HepG2 (cell line): Measurements from ENCODE around the gene ARL6IP4. TPM values are rescaled to one million over a fixed set of nuclear protein-coding genes. Genes with fewer than 3 reads are reported as not detected.
A peak's percentile ranks its signal among the peaks of the same experiment; 100 is the strongest.

Experiments used
- HHEX ChIP-seq: IDR thresholded peaks from 2 replicates; pipeline ENCODE4 v1.6.1; 2016; ENCODE audit warnings: control low read depth
- KLF12 ChIP-seq: sonication (generic); formaldehyde crosslinking; IDR thresholded peaks from 2 replicates; pipeline ENCODE4 v1.4.0; 2020; ENCODE audit warnings: missing genetic modification reagents, borderline replicate concordance
- MIXL1 ChIP-seq: IDR thresholded peaks from 2 replicates; pipeline ENCODE4 v1.6.1; 2016
- U2AF1 ChIP-seq: fragments of 200-400 bp; formaldehyde crosslinking; optimal IDR thresholded peaks from 2 replicates; pipeline ENCODE3; 2017; ENCODE audit warnings: mild to moderate bottlenecking, low read depth, low read length
- XRCC5 ChIP-seq: fragments of 200-400 bp; formaldehyde crosslinking; optimal IDR thresholded peaks from 2 replicates; pipeline ENCODE3; 2017; ENCODE audit warnings: mild to moderate bottlenecking, low read length
- ZFYVE20 ChIP-seq: sonication (generic); formaldehyde crosslinking; IDR thresholded peaks from 2 replicates; pipeline ENCODE4 v1.8.0; 2023; ENCODE audit warnings: low read depth, mild to moderate bottlenecking, moderate library complexity, missing genetic modification reagents, borderline replicate concordance
- ZNF253 ChIP-seq: sonication (generic); formaldehyde crosslinking; IDR thresholded peaks from 2 replicates; pipeline ENCODE4 v1.8.0; 2022; ENCODE audit warnings: mild to moderate bottlenecking, missing genetic modification reagents, borderline replicate concordance
- ZNF3 ChIP-seq: IDR thresholded peaks from 2 replicates; pipeline ENCODE4 v1.7.0; 2017; ENCODE audit warnings: inconsistent platforms
- ZNF333 ChIP-seq: sonication (generic); formaldehyde crosslinking; IDR thresholded peaks from 2 replicates; pipeline ENCODE4 v1.4.0; 2020; ENCODE audit warnings: mild to moderate bottlenecking, missing genetic modification reagents, borderline replicate concordance
- ZNF674 ChIP-seq: sonication (generic); formaldehyde crosslinking; IDR thresholded peaks from 2 replicates; pipeline ENCODE4 v1.5.0; 2020; ENCODE audit warnings: low read depth, mild to moderate bottlenecking, missing genetic modification reagents
- ZNF781 ChIP-seq: sonication (generic); formaldehyde crosslinking; IDR thresholded peaks from 2 replicates; pipeline ENCODE4 v1.5.1; 2020; ENCODE audit warnings: borderline replicate concordance, mild to moderate bottlenecking, missing genetic modification reagents; ENCODE audit errors: not compliant biosample characterization
- ZNF878 ChIP-seq: sonication (generic); formaldehyde crosslinking; IDR thresholded peaks from 2 replicates; pipeline ENCODE4 v1.8.1; 2023; ENCODE audit warnings: mild to moderate bottlenecking, missing genetic modification reagents, moderate library complexity
- polyA plus RNA-seq, 8 experiments: library from polyadenylated mRNA; depleted of rRNA in 3 of 8; stranded (reverse) in 7 of 8; unstranded in 1 of 8; fragments of >200 nt; fragmentation: Illumina TruSeq in 4 of 8; extraction: Trizol in 4 of 8; gene quantifications; 2 replicates each; pipeline versions ENCODE4 v1.2.1 to v1.2.3, GENCODE V29; 2011 to 2016; ENCODE audit warnings: low read depth in 4 of 8, missing spikeins in 1 of 8, mixed read lengths in 1 of 8; ENCODE audit not compliant: insufficient read depth in 1 of 8
- total RNA-seq, 5 experiments: library from RNA; depleted of rRNA; stranded (reverse); fragments of >200 nt; fragmentation: Illumina TruSeq; extraction: Trizol; gene quantifications; 2 replicates each; pipeline ENCODE4 v1.2.3, GENCODE V29; 2016; ENCODE audit warnings: low read depth in 1 of 5
- TF ChIP-seq, protein P1 (sequence below): sonication (generic); formaldehyde crosslinking; IDR thresholded peaks from 2 replicates; pipeline ENCODE4 v1.8.1; 2023; ENCODE audit warnings: mild to moderate bottlenecking, missing genetic modification reagents, borderline replicate concordance
- TF ChIP-seq, protein P2 (sequence below): sonication (generic); formaldehyde crosslinking; IDR thresholded peaks from 2 replicates; pipeline ENCODE4 v1.4.0; 2020; ENCODE audit warnings: mild to moderate bottlenecking, missing genetic modification reagents
- TF ChIP-seq, protein P3 (sequence below): sonication (generic); formaldehyde crosslinking; IDR thresholded peaks from 2 replicates; pipeline ENCODE4 v1.4.0; 2020; ENCODE audit warnings: mild to moderate bottlenecking, missing genetic modification reagents
- TF ChIP-seq, protein P4 (sequence below): sonication (generic); formaldehyde crosslinking; IDR thresholded peaks from 2 replicates; pipeline ENCODE4 v1.8.1; 2022; ENCODE audit warnings: low read depth, mild to moderate bottlenecking, missing genetic modification reagents

ARL6IP4 gene
- total and polyA plus RNA-seq, 2 of the 13 experiments (the other 11 are each of a cell fraction or from before 2014, with no cell fraction given), result 155 to 220 TPM

DNA sequence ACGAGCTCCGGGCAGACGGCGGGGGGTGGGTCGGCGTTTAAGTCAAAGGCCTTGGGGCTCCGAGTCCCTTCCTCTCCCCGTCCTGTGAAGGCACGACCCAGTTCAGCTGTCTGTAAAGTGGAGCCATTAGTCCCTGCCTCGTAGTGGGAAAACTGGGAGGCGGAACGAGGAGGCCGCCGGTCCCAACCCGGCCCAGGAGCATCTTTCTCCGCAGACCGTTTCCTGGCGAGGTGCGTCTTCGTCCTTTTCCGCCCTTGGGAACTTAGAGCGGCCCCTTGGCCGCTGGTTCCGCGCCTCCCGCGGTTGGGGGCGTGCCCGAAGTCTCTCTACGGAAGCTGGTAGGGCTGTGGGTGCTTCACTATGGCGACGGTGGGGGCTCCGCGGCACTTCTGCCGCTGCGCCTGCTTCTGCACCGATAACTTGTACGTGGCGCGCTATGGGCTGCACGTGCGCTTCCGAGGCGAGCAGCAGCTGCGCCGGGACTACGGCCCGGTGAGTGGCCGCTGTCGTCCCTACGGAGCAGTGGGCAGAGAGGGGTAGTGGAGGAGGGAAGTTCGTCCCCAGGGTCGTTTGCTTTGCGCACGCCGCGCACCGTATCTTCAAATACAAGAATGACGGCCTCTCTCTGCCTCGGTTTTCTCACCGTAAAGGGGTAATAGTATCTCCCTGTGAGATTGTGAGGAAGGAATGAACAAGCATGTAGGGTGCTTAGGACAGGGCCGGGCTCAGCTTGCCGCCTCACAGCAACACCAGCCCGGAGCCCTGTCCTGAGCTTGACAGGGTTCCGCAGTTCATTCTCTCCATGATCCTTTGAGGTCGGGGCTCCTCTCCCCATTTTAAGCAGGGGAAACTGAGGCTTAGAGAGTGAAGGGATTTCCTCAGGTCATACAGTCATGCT, 5.3 kb upstream of the ARL6IP4 start, which contains the start of gene OGFOD2 (continued):
- TF ChIP-seq, protein P1, sequence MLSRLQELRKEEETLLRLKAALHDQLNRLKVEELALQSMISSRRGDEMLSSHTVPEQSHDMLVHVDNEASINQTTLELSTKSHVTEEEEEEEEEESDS (CRISPR knock-in tag), result no peak
- TF ChIP-seq ZFYVE20 (peak; percentile 6; the same call in 1 of the 2 replicates), ZNF781 (peak; percentile 11), U2AF1 (no peak), ZNF333 (CRISPR knock-in tag) (peak; percentile 59; the same call in 1 of the 2 replicates), ZNF878 (CRISPR knock-in tag) (0 out of 2 replicates have a peak, but pooled peaks have one; percentile 8), ZNF674 (CRISPR knock-in tag) (no peak), MIXL1 (CRISPR knock-in tag) (0 out of 2 replicates have a peak, but pooled peaks have one; percentile 10), KLF12 (CRISPR knock-in tag) (0 out of 2 replicates have a peak, but pooled peaks have one; percentile 15), HHEX (CRISPR knock-in tag) (no peak), ZNF3 (no peak), ZNF253 (CRISPR knock-in tag) (no peak), XRCC5 (peak; percentile 19)
- TF ChIP-seq, protein P2, sequence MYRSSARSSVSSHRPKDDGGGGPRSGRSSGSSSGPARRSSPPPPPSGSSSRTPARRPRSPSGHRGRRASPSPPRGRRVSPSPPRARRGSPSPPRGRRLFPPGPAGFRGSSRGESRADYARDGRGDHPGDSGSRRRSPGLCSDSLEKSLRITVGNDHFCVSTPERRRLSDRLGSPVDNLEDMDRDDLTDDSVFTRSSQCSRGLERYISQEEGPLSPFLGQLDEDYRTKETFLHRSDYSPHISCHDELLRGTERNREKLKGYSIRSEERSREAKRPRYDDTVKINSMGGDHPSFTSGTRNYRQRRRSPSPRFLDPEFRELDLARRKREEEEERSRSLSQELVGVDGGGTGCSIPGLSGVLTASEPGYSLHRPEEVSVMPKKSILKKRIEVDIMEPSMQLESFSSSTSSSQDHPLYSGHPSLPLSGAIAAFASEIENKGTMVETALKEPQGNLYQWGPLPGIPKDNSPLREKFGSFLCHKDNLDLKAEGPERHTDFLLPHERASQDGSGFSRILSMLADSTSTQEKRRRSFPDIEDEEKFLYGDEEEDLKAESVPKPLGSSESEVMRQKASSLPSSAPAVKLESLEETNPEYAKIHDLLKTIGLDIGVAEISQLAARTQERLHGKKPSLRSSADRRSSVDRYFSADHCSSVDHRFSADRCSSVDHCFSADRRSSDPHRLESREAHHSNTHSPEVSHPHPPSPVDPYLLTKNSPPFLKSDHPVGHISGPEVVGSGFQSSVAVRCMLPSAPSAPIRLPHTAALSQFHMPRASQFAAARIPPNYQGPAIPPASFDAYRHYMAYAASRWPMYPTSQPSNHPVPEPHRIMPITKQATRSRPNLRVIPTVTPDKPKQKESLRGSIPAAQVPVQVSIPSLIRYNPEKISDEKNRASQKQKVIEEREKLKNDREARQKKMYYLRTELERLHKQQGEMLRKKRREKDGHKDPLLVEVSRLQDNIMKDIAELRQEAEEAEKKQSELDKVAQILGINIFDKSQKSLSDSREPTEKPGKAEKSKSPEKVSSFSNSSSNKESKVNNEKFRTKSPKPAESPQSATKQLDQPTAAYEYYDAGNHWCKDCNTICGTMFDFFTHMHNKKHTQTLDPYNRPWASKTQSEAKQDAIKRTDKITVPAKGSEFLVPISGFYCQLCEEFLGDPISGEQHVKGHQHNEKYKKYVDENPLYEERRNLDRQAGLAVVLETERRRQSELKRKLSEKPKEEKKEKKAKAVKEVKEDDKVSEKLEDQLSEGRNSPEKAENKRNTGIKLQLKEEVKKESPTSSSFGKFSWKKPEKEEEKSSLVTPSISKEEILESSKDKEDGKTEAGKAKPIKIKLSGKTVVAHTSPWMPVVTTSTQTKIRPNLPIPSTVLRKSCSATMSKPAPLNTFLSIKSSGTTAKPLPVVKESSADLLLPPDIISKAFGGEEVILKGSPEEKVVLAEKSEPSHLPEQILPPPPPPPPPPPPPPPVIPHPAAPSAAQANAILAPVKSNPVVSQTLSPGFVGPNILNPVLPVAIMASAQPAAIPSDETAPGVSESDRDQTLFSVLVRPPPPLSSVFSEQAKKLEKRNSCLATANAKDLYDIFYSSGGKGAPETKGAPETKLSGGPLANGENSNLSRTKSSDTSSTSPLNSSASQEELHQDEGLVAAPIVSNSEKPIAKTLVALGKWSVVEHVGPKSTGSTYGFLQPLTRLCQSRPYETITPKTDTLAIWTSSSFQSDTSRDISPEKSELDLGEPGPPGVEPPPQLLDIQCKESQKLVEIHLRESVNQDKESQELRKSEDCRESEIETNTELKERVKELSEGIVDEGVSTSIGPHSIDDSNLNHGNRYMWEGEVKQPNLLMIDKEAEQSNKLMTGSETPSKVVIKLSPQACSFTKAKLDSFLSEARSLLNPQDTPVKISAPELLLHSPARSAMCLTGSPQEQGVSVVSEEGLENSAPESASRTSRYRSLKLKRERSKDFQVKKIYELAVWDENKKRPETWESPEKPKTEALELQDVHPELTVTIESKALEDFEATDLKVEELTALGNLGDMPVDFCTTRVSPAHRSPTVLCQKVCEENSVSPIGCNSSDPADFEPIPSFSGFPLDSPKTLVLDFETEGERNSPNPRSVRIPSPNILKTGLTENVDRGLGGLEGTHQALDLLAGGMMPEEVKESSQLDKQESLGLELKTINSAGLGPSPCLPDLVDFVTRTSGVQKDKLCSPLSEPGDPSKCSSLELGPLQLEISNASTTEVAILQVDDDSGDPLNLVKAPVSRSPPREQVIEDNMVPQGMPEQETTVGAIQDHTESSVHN, result no peak
- TF ChIP-seq, protein P3, sequence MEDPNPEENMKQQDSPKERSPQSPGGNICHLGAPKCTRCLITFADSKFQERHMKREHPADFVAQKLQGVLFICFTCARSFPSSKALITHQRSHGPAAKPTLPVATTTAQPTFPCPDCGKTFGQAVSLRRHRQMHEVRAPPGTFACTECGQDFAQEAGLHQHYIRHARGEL, result no peak
- TF ChIP-seq, protein P4, sequence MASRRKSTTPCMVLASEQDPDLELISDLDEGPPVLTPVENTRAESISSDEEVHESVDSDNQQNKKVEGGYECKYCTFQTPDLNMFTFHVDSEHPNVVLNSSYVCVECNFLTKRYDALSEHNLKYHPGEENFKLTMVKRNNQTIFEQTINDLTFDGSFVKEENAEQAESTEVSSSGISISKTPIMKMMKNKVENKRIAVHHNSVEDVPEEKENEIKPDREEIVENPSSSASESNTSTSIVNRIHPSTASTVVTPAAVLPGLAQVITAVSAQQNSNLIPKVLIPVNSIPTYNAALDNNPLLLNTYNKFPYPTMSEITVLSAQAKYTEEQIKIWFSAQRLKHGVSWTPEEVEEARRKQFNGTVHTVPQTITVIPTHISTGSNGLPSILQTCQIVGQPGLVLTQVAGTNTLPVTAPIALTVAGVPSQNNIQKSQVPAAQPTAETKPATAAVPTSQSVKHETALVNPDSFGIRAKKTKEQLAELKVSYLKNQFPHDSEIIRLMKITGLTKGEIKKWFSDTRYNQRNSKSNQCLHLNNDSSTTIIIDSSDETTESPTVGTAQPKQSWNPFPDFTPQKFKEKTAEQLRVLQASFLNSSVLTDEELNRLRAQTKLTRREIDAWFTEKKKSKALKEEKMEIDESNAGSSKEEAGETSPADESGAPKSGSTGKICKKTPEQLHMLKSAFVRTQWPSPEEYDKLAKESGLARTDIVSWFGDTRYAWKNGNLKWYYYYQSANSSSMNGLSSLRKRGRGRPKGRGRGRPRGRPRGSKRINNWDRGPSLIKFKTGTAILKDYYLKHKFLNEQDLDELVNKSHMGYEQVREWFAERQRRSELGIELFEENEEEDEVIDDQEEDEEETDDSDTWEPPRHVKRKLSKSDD, result no peak; the same call in none of the 2 replicates
